GM18861 (cell line): ENCODE measurements around the gene CAMK2D.
"Not testable (repeated sequence)": the region's sequence is repeated elsewhere in the genome, so short reads cannot be mapped to it uniquely, and the experiment has no call there.

Experiments used
- ATAC-seq: cut with Tn5 transposase; IDR thresholded peaks from one replicate; pipeline ENCODE4 v1.9.1; 2021; ENCODE audit not compliant: unreplicated experiment

CAMK2D gene

GRCh38 chr4:113687067-113687718 lies 74.3 kb downstream of the CAMK2D start:
- ATAC-seq, result peak; percentile 36

- not testable (repeated sequence) for ATAC-seq
Measured at GRCh38 chr4:113685157-113685556, 76.4 kb downstream of the CAMK2D start.

GRCh38 chr4:113684534-113685091 lies 76.9 kb downstream of the CAMK2D start:
- no peak for ATAC-seq

- peak; percentile 94 for ATAC-seq
Measured at GRCh38 chr4:113682730-113683537, 78.6 kb downstream of the CAMK2D start.

- ATAC-seq, result no peak
Measured at GRCh38 chr4:113678641-113679040, 82.9 kb downstream of the CAMK2D start.

- no peak for ATAC-seq
Measured at GRCh38 chr4:113677325-113677724, 84.2 kb downstream of the CAMK2D start.

- ATAC-seq, result no peak
Measured at GRCh38 chr4:113675731-113676697, 85.5 kb downstream of the CAMK2D start.

- no peak for ATAC-seq
Measured at GRCh38 chr4:113674733-113675132, 86.8 kb downstream of the CAMK2D start.

- ATAC-seq, result no peak
Measured at GRCh38 chr4:113674251-113674650, 87.3 kb downstream of the CAMK2D start.

GRCh38 chr4:113673450-113673849 lies 88.1 kb downstream of the CAMK2D start:
- peak; percentile 93 for ATAC-seq

GRCh38 chr4:113666386-113667114 lies 95.0 kb downstream of the CAMK2D start:
- ATAC-seq, result no peak

- ATAC-seq, result no peak
Measured at GRCh38 chr4:113665036-113665435, 96.5 kb downstream of the CAMK2D start.

GRCh38 chr4:113662581-113662980 lies 99.0 kb downstream of the CAMK2D start:
- ATAC-seq, result no peak

GRCh38 chr4:113659127-113659526 lies 102.4 kb downstream of the CAMK2D start:
- ATAC-seq, result no peak

- ATAC-seq, result no peak
Measured at GRCh38 chr4:113657586-113658233, 103.8 kb downstream of the CAMK2D start.

GRCh38 chr4:113653871-113654270 lies 107.7 kb downstream of the CAMK2D start:
- no peak for ATAC-seq

- ATAC-seq, result no peak
Measured at GRCh38 chr4:113646442-113646822, 115.1 kb downstream of the CAMK2D start.

GRCh38 chr4:113645771-113646441 lies 115.6 kb downstream of the CAMK2D start:
- ATAC-seq, result no peak

GRCh38 chr4:113645288-113645687 lies 116.2 kb downstream of the CAMK2D start:
- ATAC-seq, result no peak
